Activated CD4-positive, alpha-beta T cell treated with anti-CD3 and anti-CD28 coated beads for 4 hours (primary cell): ENCODE measurements around the gene SRA1.
"Not testable (repeated sequence)": the region's sequence is repeated elsewhere in the genome, so short reads cannot be mapped to it uniquely, and the experiment has no call there.

ENCODE experiments used
- DNase-seq, 2 donors: peaks; one replicate each; pipeline ENCODE4 v3.0.0-alpha.2; 2020

Gene SRA1

DNA sequence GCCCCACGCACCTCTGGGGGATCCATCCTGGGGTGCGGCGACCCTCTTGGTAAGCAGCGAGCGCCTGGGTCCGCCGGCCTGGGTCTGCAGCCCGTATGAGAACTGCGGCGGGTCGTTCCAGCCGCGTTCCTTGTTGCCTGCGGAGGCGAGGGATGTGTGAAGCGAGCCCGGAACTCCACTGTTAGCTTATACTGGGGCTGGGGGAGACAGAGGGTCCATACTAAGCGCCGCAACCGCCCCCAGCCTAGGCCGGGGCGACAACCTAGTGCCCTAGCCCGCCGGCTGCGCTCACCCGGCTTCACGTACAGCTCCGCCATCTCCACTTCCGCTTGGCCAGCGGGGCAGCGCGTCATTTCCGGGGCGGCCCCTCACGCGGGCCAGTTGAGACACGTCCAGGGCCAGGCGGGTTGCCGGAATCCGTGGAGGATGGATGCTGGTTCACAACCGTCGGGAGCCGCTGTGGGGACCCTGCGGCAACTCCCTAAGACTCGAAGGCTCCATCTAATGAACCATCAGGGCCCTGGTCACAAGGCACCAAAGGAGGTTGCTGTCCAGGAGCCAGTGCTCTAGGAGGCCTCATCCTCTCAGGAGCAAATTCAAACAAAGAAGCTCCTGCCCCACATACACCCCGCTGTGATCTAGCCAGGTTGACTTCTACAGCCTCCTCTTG is at the start of gene SRA1:
TSS of gene SRA1 (minus strand) at position 338 of the 670 bp plus-strand sequence. CDS start at position 317, 21 bp downstream.
- peak; percentile 70 to 75 for DNase-seq

DNA sequence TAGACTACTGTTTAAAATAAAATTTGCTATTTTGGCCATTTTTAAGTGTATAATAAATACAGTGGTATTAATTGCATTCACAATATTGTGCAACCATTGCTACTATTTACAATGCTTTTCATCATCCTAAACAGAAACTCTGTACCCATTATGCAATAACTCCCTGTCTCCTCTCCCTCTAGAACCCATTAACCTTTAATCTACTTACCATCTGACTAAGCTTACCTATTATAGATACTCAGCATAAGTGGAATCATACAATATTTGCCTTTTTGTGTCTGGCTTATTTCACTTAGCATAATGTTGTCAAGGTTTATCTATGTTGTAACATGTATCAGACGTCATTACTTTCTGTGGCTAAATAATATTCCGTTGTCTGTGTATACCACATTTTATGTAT is 49.8 kb upstream of the SRA1 start:
- no peak for DNase-seq

DNA sequence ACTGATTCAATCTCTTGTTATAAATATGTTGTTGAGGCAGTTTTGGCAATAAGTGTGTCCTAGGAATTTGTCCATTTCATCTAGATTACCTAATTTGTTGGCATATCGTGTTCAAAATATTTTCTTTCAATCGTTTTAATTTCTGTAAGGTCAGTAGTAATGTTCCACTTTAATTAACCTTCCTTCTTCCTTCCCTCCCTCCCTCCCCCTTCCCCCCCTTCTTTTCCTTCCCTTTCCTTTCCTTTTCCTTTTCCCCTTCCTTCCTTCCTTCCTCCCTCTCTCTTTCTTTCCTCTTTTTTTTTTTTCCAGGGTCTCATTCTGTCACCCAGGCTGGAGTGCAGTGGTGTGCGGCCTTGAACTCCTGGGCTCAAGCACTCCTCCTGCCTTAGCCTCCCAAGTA is 48.6 kb upstream of the SRA1 start:
- DNase-seq = no peak

DNA sequence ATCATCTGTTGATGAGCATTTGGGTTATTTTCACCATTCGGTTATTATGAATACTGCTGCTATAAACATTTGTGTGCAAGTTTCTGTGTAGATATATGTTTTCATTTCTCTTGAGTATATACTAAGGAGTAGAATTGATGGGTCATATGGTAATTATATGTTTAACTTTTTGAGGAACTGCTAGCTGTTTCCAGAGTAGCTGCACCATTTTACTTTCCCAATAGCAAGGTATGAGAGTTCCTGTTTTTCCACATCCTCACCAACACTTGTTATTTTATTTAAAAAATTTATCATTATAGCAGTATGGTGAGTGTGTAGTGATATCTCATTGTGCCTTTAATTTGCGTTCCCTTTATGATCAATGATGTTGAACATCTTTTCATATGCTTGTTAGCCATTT is 46.5 kb upstream of the SRA1 start:
- no peak for DNase-seq

DNA sequence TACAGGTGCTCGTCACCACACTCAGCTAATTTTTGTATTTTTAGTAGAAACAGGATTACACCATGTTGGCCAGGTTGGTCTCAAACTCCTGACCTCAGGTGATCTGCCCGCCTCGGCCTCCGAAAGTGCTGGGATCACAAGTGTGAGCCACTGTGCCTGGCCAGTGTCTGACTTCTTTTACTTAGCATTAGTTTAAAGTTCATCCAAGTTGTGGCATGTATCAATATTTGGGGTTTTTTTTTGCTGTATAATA is 46.1 kb upstream of the SRA1 start:
- not testable (repeated sequence) for DNase-seq

DNA sequence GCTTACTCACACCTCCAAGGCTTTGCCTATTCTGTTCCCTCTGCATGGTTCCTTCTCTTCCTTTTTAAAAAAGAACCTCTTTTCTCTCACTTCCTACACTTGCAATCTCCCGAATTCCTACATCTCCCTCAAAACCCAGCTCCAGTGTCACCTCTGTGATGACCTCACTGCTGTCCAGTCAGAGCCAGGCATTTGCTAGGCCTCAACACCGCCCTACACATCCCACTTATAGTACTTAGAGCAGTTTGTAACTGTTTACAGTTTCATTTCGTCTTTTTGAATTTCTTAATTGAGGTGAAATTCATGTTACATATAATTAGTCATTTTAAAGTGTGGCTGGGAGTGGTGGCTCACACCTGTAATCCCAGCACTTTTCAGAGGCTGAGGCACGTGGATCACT is 44.9 kb upstream of the SRA1 start:
- no peak for DNase-seq

DNA sequence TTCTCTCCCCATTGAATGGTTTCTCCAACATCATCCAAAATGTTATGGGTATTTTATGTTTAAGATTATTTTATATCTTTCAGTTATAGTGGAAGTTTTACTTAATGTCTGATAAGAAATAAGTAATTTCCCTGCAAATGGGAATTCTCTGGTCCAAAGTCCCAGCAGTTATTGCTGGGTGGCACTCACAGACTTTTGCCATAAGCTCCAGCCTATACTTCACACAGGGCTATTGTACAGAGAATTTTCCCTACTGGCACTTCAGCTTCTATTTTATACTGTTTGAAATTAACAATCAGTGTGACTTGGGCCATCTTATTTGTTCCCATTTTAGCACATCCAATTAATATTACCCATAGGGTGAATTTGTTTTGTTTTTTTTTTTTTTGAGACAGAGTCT is 42.8 kb upstream of the SRA1 start:
- DNase-seq = no peak

DNA sequence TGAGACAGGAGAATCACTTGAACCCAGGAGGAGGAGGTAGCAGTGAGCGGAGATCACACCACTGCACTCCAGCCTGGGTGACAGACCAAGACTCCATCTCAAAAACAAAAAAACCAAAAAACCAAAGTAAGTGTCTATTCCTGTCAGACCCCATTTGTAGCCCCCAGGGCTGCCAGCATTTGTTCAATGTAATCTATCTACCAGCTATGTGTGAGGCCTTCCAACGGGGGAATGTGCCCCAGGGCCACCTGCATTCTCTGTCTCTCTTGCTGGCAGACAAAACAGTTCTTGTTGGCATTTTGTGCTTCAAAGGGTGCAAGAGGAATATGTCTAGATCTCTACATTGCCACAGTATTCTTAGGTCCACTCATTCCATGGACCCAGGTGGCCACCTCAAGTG is 41.6 kb upstream of the SRA1 start:
- no peak for DNase-seq

DNA sequence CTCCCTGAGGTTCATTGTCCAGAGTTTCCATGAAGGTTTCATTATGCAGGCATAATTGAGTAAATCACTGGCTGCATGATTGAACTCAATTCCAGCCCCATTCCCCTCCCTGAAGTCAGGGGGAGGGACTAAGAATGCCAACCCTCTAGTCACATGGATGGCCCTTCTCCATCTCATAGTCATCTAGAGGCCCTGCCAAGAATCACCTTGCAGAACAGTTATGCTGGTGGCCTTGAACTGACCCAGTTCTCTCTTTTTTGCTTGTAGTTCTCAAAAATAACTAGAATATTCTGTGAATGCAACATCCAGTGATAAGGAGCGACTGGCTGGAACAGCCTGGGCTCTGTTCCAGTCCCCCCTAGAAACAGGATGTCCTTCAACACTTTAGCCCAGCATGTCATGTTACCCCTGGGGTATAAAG is 39.1 kb upstream of the SRA1 start:
- DNase-seq = no peak

DNA sequence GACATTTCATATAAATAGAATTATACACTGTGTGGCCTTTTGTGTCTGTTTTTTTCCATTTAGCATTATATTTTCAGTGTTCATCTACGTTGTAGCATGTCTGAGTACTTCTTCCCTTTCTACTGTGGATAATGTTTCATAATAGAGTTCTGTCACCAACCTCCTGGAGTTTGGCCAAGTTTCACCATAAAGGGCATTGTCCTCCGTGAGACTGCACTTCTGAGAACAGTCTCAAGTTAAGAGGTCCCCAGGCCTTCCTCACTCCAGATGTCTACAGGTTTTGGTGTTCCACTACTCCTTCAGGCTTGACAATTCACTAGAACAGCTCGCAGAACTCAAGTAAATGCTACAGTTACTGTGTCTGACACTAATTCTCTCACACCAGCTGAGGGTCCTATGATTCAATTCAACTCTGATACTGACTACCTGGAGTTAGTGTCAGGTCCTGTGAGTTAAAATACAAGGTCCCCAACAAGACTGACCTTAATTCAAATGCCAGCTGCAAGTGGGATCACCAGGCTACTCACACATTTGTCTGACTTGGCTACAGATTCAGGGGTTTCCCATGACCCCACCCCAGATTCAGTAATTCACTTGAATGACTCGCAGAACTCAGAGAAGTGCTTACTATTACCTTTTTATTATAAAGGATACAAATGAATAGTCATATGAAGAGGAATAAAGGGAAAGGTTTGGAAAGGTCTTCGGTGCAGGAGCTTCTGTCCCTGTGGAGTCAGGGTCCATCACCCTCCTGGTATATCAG is 38.4 kb upstream of the SRA1 start:
- no peak for DNase-seq

DNA sequence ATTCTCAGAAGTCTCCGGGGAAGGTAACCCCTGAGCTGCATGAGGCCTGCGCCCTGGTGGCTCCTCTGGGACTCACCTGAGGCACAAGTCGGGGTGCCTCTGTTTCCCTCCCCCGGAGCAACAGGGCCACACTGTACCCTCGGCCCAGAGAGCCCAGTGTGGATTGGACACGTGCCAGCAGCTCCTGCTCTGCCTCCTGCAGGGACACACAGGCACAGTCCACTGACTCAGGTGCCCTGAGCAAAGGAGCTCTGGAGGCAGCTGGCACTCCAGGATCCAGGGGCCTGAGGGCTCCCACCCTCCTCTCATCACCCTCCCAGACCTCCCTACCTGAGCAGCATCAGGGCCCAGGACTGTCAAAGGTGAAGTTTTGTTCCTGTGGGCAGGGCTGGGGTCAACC is 36.9 kb upstream of the SRA1 start:
- no peak for DNase-seq

DNA sequence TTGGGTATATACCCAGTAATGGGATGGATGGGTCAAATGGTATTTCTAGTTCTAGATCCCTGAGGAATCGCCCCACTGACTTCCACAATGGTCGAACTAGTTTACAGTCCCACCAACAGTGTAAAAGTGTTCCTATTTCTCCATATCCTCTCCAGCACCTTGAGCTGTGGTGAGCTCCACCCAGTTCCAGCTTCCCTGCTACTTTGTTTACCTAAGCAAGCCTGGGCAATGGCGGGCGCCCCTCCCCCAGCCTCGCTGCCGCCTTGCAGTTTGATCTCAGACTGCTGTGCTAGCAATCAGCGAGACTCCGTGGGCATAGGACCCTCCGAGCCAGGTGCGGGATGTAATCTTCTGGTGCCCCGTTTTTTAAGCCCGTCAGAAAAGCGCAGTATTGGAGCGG is 35.8 kb upstream of the SRA1 start:
- DNase-seq = not testable (repeated sequence)

DNA sequence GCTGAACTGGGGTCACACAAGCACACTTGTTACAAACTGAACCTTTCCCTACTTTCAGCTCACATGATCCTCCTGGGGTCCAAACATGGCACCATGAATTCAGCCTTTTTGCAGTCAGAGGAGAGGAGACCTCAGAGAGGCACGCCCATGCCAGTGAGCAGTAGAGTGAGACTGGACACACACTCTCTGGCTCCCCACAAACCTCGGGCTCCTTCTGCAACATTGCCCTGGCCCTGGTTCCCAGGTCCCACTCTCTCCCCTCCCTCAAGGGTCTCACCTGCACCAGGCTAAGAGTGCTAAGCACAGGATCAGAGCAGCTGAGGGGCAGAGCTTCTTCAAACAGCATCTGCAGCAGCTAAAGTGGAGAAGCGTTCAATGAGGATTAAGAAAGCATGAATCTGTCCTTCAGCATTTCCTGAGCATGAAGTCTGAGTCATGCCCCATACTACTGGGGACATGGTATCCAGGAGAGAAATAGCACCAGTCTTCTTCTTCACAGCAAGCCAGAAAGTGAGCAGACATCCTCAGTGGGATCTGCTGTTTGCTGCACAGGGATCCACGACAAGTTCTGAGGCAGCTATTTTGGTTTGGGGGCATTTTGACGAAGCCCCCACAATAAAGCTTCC is 34.6 kb upstream of the SRA1 start:
- DNase-seq = no peak

DNA sequence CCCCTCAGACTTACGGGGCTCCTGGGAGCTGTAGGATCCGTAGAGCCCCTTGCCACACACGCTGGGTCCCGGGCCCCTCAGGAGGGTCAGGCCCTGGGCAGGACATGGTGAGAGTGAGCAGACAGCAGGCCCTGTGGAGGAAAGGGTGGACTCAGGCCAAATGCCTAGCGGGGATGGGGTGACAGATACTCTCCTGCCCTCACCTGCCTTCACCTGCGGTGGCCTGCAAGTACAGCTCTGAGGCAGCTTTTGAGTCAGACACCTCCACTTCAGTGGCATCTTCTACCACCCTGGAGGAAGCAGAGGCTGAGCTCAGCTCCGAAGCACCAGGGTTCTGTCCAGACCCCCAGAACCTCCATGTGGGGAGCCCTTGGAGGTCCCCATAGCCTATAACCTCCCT is 33.6 kb upstream of the SRA1 start:
- no peak for DNase-seq

DNA sequence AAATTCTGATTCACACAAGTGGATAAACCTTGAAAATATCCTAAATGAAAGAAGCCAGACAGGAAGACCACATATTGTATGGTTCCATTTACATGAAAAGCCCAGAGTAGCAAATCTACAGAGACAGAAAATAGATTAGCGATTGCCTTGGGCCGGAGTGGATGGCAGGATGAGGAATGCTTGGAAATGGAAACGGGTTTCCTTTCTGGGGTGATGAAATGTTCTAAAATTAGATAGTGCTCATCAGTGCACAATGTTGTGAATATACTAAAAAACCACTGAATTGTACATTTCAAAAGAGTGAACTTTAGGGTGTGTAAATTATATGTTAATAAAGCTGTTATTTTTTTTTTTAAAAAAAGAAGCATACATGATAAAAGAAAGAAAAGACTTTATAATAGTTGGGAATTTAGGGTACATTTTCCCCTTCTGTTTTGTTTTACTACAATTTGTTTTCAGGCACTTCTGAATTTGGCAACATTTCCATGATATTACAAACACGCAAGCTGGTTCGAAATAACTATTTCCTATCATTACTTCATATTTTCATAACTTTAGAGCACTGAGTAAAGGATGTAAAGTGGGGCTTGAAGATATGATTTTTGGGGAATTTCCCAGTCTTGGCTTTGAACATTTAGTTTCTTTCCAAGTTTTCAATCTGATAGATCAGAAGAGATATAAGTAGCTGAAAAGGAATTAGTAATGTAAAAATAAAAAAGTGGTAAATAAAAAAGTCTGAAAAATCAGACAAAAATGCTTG is 31.2 kb upstream of the SRA1 start:
- no peak for DNase-seq

DNA sequence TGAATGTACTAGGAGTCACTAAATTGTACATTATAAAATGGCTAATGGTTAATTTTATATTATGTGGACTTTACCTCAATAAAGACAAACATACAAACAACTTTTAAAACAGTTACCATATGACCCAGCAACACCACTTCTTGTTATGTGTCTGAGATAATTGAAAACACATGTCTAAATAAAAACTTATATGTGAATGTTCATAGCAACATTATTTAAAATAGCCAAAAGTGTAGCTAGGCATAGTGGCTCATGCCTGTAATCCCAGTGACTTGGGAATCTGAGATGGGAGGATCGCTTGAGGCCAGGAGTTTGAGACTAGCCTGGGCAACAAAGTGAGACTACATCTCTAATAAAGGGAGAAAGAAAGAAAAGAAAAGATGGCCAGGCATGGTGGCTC is 30.2 kb upstream of the SRA1 start:
- no peak for DNase-seq

DNA sequence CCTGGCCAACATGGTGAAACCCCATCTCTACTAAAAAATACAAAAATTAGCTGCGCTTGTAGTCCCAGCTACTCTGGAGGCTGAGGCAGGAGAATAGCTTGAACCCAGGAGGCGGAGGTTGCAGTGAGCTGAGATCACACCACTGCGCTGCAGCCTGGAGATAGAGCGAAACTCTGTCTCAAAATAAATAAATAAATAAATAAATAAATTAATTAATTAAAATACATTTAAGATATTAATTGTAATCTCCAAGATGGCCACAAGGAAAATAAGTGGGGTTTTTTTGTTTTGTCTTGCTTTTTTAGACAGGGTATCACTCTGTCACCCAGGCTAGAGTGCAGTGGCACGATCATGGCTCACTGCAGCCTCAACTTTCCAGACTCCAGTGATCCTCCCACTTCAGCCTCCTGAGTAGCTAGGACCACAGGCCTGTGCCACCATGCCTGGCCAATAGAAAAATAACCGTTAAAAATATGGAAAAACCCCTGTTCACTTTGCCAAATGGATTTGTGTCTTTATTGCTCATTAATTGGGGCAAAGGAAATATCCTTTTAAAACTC is 22.0 kb upstream of the SRA1 start:
- not testable (repeated sequence) for DNase-seq

DNA sequence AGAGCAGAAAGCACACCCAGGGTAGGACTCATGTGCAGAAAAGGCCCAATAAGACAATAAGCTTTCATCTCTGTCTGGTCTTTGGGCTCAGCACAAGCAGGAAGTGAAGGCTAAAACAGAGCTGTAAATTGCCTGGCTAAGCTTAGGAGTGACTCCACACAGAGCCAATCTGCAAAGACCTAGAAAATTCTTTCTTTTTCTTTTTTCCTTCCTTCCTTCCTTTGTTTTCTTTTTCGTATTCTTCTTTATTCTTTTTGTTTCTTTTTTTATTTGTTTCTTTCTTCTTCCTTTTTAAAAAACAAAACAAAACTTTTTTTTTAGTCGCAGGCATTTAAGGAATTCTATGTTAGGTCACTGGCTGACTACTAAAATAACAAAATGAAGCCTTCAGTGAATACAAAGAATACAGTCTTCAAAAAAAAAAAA is 19.5 kb upstream of the SRA1 start:
- no peak for DNase-seq

DNA sequence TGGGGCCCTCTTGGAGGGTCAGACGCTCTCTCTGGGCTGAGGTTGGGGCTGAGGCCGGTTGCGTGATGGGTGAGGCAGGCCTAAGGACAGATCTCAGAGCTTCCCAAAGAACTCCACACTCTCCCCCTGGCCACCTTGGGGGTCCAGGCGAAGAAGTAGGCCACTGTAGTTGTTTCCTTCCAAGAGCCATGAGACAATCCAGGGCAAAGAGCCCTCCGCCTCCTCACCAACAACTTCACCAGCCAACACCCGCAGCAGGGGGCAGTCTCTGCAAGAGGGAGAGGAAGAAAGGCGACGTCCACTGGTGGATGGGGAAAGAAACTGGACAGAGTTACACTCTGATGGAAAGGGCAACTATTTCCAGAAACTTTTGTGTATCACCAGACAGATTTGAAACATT is 18.0 kb upstream of the SRA1 start:
- no peak for DNase-seq

DNA sequence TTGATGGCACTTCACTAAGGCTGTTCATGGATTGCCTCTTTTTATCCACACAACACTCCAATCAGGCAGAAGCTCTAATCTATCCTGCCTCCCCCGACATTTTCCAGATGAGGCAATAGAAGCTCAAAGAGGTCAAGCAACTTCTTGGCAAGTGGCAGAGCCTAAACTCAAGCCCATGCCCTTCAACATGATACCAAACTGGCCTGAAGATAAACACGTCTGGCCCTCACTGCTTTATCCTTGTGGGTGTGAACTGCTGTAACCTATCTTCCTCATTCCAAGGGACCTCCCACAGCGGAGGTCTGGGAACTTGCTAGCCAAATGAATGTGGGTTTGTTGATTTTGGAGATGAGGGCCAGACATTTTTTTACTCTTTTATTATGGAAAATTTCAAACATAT is 16.9 kb upstream of the SRA1 start:
- no peak for DNase-seq

DNA sequence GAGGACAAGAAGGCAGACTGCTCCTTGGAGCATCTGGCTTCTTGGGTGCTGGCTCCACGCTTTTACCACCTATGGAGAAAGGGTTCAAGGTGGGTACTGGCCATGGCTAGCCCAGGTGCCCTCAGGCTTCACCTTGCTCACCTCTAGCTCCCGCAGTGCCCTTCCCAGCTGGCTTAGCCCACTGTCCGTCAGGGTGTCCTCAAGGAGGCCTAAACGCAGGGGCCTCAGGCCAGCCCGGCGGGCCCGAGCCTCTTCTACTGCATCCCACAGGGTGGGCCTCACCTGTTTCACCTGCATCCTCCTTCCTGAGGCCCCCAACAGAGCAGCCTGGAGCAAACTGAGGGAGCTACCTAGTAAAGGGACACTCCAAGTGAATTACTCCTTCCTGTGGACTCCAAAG is 16.4 kb upstream of the SRA1 start:
- no peak for DNase-seq

DNA sequence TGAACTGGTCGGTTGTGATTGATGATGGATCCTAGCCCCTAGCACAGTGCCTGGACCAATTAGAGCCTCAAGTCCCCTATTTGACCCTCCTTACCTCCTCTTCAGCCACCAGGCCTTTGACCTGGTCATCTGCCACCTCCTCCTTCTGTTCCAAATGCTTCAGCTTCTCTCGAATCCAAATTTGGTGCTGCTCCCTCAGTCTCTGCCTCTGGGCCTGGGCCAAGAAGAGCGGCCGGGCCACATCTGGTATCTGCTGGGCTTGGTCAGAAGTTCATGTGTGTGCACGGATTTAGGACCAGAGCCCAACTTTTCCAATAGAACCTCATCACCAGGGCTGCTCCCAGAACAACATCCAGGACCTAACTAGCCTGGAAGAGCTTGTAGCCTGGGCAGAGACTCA is 13.8 kb upstream of the SRA1 start:
- no peak for DNase-seq

DNA sequence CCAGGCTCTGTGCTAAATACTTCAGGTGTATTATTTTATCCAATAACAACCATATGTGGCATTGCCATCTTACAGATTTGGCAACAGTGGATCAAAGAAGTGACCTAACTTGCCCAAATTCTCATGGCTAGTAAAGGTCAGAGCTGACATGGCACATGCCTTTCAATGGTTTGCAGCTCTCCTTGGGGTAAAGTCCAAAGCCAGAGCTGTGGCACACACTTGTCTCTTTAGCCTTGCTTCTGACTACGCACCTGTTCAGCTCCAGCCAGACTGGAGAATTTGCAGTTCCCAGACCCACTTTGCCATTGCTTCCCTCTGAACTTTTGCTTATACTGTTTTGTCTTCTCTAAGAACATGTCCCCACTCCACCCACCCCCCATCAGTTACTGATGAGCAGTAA is 13.2 kb upstream of the SRA1 start:
- DNase-seq = no peak

DNA sequence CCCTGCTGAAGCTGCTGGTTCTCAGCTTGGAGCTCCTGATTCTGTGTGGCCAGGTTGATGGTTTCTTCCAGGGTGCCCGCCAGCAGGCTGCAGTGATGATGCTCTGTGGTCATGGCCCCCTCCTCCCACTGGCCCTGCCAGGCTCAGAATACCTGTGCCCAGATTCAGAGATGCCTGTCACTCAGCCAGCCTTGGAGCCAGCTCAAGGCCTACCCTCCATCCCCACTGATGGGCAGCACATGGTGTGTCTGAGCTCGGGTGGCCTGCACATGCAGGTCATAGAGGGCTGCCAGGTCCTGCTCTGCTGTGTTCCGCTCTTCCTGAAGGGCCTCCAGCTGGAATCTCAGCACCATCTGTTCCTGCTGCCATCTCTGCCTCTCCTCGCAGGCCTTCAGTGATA is 12.8 kb upstream of the SRA1 start:
- DNase-seq = no peak
